H7 (cell line): ENCODE data around the gene PCNX1. TPM values are rescaled to one million over a fixed set of nuclear protein-coding genes. Genes with fewer than 3 reads are reported as not detected.
"Not testable (repeated sequence)": the region's sequence is repeated elsewhere in the genome, so short reads cannot be mapped to it uniquely, and the experiment has no call there.

Source experiments
- DNase-seq: peaks from one replicate; pipeline ENCODE4 v3.0.0; 2012
- H3K27me3 ChIP-seq: 2 replicates; pipeline ENCODE4 v1.6.0; 2011; ENCODE audit warnings: mild to moderate bottlenecking, low read length; ENCODE audit not compliant: control insufficient read depth, insufficient read depth
- H3K36me3 ChIP-seq: replicated peaks from 2 replicates; pipeline ENCODE4 v1.5.1; 2011; ENCODE audit warnings: low read length; ENCODE audit not compliant: control insufficient read depth, insufficient read depth
- H3K4me3 ChIP-seq: 2 replicates; pipeline ENCODE4 v1.5.1; 2011; ENCODE audit warnings: low read depth, mild to moderate bottlenecking, control low read depth, low read length, moderate library complexity; ENCODE audit not compliant: insufficient read depth
- total RNA-seq: library from RNA; depleted of rRNA; stranded (reverse); fragments of >200 nt; shearing (Covaris generic); gene quantifications from 2 replicates; pipeline ENCODE4 v1.2.3, GENCODE V29; 2014

Gene PCNX1
- total RNA-seq, 1 experiment from 2014 or later, result 29.1 TPM

GRCh38 chr14:71129716-71130490 lies 222.6 kb downstream of the PCNX1 start:
- not testable (repeated sequence) for DNase-seq

GRCh38 chr14:71130491-71131179 lies 223.4 kb downstream of the PCNX1 start:
- Histone ChIP-seq H3K4me3 (no peak overlapping the region), H3K36me3 (no peaks in the 10 kb centered on the region), H3K27me3 (no peaks in the 10 kb centered on the region)
- no peak for DNase-seq

More at GRCh38 chr14:71129716-71130490, 222.6 kb downstream of the PCNX1 start:
- H3K36me3 ChIP-seq, H3K27me3 ChIP-seq, H3K4me3 ChIP-seq: not testable (repeated sequence)

- no peak for DNase-seq
- Histone ChIP-seq H3K4me3 (no peak overlapping the region), H3K36me3 (no peaks in the 10 kb centered on the region), H3K27me3 (no peaks in the 10 kb centered on the region)
These were observed 226.0 kb downstream of the PCNX1 start for GRCh38 chr14:71133296-71133695.

- no peaks in the 10 kb centered on the region for H3K36me3 ChIP-seq
- no peak for DNase-seq
- H3K27me3 ChIP-seq, result no peaks in the 10 kb centered on the region
These were observed 228.2 kb downstream of the PCNX1 start for GRCh38 chr14:71135496-71135895.

GRCh38 chr14:71135911-71136310 lies 228.7 kb downstream of the PCNX1 start:
- Histone ChIP-seq H3K27me3 (no peaks in the 10 kb centered on the region), H3K4me3 (no peak overlapping the region), H3K36me3 (no peaks in the 10 kb centered on the region)
- no peak for DNase-seq

More at GRCh38 chr14:71135496-71135895, 228.2 kb downstream of the PCNX1 start:
- no peak overlapping the region for H3K4me3 ChIP-seq

- Histone ChIP-seq H3K36me3 (no peaks in the 10 kb centered on the region), H3K4me3 (no peak overlapping the region)
- DNase-seq, result no peak
These were observed 229.3 kb downstream of the PCNX1 start for GRCh38 chr14:71136386-71137060.

GRCh38 chr14:71137536-71138447 lies 230.5 kb downstream of the PCNX1 start:
- Histone ChIP-seq H3K27me3 (no peaks in the 10 kb centered on the region), H3K36me3 (no peaks in the 10 kb centered on the region), H3K4me3 (no peak overlapping the region)
- no peak for DNase-seq

More at GRCh38 chr14:71136386-71137060, 229.3 kb downstream of the PCNX1 start:
- H3K27me3 ChIP-seq, result no peaks in the 10 kb centered on the region

GRCh38 chr14:71138448-71139293 lies 231.4 kb downstream of the PCNX1 start:
- peak; percentile 90 for DNase-seq
- Histone ChIP-seq H3K27me3 (no peaks in the 10 kb centered on the region), H3K4me3 (no peak overlapping the region), H3K36me3 (no peaks in the 10 kb centered on the region)

- no peak overlapping the region for H3K4me3 ChIP-seq
- DNase-seq, result no peak
- no peaks in the 10 kb centered on the region for H3K36me3 ChIP-seq
- no peaks in the 10 kb centered on the region for H3K27me3 ChIP-seq
These were observed 232.2 kb downstream of the PCNX1 start for GRCh38 chr14:71139294-71139946.

GRCh38 chr14:71140157-71140556 lies 232.9 kb downstream of the PCNX1 start:
- Histone ChIP-seq H3K27me3 (no peaks in the 10 kb centered on the region), H3K36me3 (no peaks in the 10 kb centered on the region), H3K4me3 (no peak overlapping the region)
- no peak for DNase-seq

GRCh38 chr14:71141701-71142374 lies 234.6 kb downstream of the PCNX1 start:
- no peaks in the 10 kb centered on the region for H3K36me3 ChIP-seq
- H3K27me3 ChIP-seq, result no peaks in the 10 kb centered on the region
- H3K4me3 ChIP-seq, result no peak overlapping the region
- DNase-seq, result no peak

GRCh38 chr14:71142375-71143038 lies 235.2 kb downstream of the PCNX1 start:
- Histone ChIP-seq H3K4me3 (no peak overlapping the region), H3K36me3 (no peaks in the 10 kb centered on the region), H3K27me3 (no peaks in the 10 kb centered on the region)
- no peak for DNase-seq
